ENCODE measurements around the gene HACD3.

DNA sequence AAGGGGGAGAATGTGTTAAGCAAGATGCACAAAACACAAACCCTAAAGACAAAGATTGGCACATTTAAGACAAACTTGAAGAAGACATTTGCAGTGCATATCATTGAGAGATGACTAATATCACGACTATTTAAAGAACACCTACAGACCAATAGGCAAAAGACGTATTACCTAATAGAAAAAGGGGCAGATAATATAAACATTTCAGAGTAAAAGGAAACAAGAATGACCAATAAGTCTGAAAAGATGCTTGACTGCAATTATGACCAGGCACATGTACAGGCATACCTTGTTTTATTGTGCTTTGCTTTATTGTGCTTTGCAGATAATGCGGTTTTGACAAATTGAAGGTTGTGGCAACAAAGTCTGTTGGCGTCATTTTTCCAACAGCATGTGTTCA is 4.9 kb downstream of the HACD3 start:
- TF ChIP-seq, protein P1, sequence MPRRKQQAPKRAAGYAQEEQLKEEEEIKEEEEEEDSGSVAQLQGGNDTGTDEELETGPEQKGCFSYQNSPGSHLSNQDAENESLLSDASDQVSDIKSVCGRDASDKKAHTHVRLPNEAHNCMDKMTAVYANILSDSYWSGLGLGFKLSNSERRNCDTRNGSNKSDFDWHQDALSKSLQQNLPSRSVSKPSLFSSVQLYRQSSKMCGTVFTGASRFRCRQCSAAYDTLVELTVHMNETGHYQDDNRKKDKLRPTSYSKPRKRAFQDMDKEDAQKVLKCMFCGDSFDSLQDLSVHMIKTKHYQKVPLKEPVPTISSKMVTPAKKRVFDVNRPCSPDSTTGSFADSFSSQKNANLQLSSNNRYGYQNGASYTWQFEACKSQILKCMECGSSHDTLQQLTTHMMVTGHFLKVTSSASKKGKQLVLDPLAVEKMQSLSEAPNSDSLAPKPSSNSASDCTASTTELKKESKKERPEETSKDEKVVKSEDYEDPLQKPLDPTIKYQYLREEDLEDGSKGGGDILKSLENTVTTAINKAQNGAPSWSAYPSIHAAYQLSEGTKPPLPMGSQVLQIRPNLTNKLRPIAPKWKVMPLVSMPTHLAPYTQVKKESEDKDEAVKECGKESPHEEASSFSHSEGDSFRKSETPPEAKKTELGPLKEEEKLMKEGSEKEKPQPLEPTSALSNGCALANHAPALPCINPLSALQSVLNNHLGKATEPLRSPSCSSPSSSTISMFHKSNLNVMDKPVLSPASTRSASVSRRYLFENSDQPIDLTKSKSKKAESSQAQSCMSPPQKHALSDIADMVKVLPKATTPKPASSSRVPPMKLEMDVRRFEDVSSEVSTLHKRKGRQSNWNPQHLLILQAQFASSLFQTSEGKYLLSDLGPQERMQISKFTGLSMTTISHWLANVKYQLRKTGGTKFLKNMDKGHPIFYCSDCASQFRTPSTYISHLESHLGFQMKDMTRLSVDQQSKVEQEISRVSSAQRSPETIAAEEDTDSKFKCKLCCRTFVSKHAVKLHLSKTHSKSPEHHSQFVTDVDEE (CRISPR knock-in tag; IDR thresholded peaks at IDR 0.05), result no peak
- TF ChIP-seq RARB (CRISPR knock-in tag; IDR thresholded peaks at IDR 0.05) (no peak), ZFP3 (CRISPR knock-in tag; IDR thresholded peaks at IDR 0.05) (no peak), OSR1 (CRISPR knock-in tag; IDR thresholded peaks at IDR 0.05) (no peak)
- TF ChIP-seq, protein P2, sequence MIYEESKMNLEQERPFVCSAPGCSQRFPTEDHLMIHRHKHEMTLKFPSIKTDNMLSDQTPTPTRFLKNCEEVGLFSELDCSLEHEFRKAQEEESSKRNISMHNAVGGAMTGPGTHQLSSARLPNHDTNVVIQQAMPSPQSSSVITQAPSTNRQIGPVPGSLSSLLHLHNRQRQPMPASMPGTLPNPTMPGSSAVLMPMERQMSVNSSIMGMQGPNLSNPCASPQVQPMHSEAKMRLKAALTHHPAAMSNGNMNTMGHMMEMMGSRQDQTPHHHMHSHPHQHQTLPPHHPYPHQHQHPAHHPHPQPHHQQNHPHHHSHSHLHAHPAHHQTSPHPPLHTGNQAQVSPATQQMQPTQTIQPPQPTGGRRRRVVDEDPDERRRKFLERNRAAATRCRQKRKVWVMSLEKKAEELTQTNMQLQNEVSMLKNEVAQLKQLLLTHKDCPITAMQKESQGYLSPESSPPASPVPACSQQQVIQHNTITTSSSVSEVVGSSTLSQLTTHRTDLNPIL (CRISPR knock-in tag; IDR thresholded peaks at IDR 0.05; ENCODE audit: low read depth), result no peak
- TF ChIP-seq, protein P3, sequence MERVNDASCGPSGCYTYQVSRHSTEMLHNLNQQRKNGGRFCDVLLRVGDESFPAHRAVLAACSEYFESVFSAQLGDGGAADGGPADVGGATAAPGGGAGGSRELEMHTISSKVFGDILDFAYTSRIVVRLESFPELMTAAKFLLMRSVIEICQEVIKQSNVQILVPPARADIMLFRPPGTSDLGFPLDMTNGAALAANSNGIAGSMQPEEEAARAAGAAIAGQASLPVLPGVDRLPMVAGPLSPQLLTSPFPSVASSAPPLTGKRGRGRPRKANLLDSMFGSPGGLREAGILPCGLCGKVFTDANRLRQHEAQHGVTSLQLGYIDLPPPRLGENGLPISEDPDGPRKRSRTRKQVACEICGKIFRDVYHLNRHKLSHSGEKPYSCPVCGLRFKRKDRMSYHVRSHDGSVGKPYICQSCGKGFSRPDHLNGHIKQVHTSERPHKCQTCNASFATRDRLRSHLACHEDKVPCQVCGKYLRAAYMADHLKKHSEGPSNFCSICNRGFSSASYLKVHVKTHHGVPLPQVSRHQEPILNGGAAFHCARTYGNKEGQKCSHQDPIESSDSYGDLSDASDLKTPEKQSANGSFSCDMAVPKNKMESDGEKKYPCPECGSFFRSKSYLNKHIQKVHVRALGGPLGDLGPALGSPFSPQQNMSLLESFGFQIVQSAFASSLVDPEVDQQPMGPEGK (CRISPR knock-in tag; IDR thresholded peaks at IDR 0.05; ENCODE audit: borderline replicate concordance), result no peak
